GM19239 (cell line): ENCODE data around the gene DUSP7.

Experiments
- DNase-seq: peaks from one replicate; pipeline ENCODE4 v3.0.0; 2011; ENCODE audit warnings: low spot score; ENCODE audit not compliant: insufficient read length
- FAIRE-seq: peaks from 2 replicates; lab custom pipeline; 2011; peaks lifted over from hg19 to GRCh38; lab: Jason Lieb, UNC

The DUSP7 gene

GRCh38 chr3:52056521-52056967 lies at the start of gene DUSP7:
DUSP7 (minus strand) TSS chr3:52056571; CDS start chr3:52056366, 205 bp downstream.
- peak; percentile 71 for DNase-seq
- FAIRE-seq, result no peak

- DNase-seq (no peak), FAIRE-seq (no peak)
Observed at GRCh38 chr3:52104684-52105640, 48.6 kb upstream of the DUSP7 start.

- no peak for FAIRE-seq
- DNase-seq, result no peak
Observed at GRCh38 chr3:52102934-52103333, 46.6 kb upstream of the DUSP7 start.

GRCh38 chr3:52099001-52099401 lies 42.6 kb upstream of the DUSP7 start:
- FAIRE-seq, result no peak
- no peak for DNase-seq

GRCh38 chr3:52097851-52098507 lies 41.6 kb upstream of the DUSP7 start:
- DNase-seq (no peak), FAIRE-seq (no peak)

GRCh38 chr3:52095990-52096775 lies 39.8 kb upstream of the DUSP7 start:
- FAIRE-seq, result no peak

GRCh38 chr3:52094571-52095485 lies 38.5 kb upstream of the DUSP7 start:
- FAIRE-seq, result no peak

More at GRCh38 chr3:52095990-52096775, 39.8 kb upstream of the DUSP7 start:
- DNase-seq, result no peak

GRCh38 chr3:52093756-52094545 lies 37.6 kb upstream of the DUSP7 start:
- no peak for DNase-seq
- FAIRE-seq, result no peak

More at GRCh38 chr3:52094571-52095485, 38.5 kb upstream of the DUSP7 start:
- no peak for DNase-seq

- no peak for FAIRE-seq
- DNase-seq, result no peak
Observed at GRCh38 chr3:52092891-52093290, 36.5 kb upstream of the DUSP7 start.

GRCh38 chr3:52092271-52092660 lies 35.9 kb upstream of the DUSP7 start:
- DNase-seq, result no peak
- no peak for FAIRE-seq

GRCh38 chr3:52091586-52092270 lies 35.4 kb upstream of the DUSP7 start:
- FAIRE-seq (no peak), DNase-seq (no peak)

GRCh38 chr3:52090933-52091468 lies 34.6 kb upstream of the DUSP7 start:
- no peak for DNase-seq
- no peak for FAIRE-seq

GRCh38 chr3:52090131-52090932 lies 34.0 kb upstream of the DUSP7 start:
- FAIRE-seq, result no peak
- no peak for DNase-seq

- DNase-seq, result no peak
- no peak for FAIRE-seq
Observed at GRCh38 chr3:52089691-52090090, 33.3 kb upstream of the DUSP7 start.

- DNase-seq, result no peak
- FAIRE-seq, result no peak
Observed at GRCh38 chr3:52088445-52089367, 32.3 kb upstream of the DUSP7 start.

GRCh38 chr3:52087731-52088130 lies 31.4 kb upstream of the DUSP7 start:
- DNase-seq (no peak), FAIRE-seq (no peak)
